ENCODE results near the gene LRP6. TPM values are rescaled to one million over a fixed set of nuclear protein-coding genes. Genes with fewer than 3 reads are reported as not detected.
"Not testable (repeated sequence)": the region's sequence is repeated elsewhere in the genome, so short reads cannot be mapped to it uniquely, and the experiment has no call there.

Gene LRP6
- total RNA-seq, 1 donor from 2014 or later = 1.4 TPM

DNA sequence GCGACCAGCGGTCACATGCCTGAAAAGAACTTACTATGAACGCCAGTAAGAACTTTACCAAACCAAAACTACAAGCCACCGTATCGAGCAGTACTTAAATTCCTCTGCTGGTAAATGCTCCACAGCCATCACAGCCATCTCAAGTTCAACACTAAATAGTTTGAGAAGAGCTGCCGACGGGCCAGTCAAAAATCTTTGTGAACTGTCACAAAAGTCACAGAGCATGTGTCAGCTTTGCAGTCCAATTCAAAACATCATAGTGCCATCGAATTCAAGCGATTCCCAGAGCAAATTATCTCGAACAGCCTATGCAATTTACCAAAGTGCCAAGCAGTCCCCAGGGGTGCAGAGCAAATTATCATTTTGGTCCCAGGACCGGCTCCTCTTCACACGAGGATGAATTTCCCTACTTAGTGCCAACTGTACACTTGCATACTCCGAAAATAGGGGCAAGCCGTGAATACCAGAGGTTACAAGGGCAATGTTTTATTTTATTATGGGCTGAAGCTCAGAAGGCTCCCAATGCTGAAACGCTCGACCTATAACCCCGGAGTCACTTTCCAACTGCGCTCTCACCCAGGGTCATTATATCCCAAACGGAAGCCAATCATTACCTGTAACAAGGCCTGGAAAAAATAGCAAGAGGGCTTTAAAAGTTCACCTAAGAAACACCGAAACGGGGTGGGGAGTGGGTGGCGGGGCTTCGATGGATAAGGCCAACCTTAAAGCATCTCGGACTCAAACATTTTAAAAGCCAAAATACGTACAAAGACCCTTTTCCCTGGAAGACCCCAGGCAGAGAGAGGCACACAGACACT, 1.1 kb downstream of the LRP6 start:
- H3K36me3 Mint-ChIP-seq (ENCODE audit: low read depth) = peaks cover 2% of the 10 kb centered on the region
- H3K27me3 Mint-ChIP-seq = peaks cover 37% of the 10 kb centered on the region
- H3K4me1 Mint-ChIP-seq = peaks cover 26% of the 10 kb centered on the region
- TF ChIP-seq, protein P1, sequence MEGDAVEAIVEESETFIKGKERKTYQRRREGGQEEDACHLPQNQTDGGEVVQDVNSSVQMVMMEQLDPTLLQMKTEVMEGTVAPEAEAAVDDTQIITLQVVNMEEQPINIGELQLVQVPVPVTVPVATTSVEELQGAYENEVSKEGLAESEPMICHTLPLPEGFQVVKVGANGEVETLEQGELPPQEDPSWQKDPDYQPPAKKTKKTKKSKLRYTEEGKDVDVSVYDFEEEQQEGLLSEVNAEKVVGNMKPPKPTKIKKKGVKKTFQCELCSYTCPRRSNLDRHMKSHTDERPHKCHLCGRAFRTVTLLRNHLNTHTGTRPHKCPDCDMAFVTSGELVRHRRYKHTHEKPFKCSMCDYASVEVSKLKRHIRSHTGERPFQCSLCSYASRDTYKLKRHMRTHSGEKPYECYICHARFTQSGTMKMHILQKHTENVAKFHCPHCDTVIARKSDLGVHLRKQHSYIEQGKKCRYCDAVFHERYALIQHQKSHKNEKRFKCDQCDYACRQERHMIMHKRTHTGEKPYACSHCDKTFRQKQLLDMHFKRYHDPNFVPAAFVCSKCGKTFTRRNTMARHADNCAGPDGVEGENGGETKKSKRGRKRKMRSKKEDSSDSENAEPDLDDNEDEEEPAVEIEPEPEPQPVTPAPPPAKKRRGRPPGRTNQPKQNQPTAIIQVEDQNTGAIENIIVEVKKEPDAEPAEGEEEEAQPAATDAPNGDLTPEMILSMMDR (IDR thresholded peaks at IDR 0.05) = no peak
- no peaks in the 10 kb centered on the region for H3K9me3 Mint-ChIP-seq
- intact Hi-C loops (cut with micrococcal nuclease) = no loop called here
- DNase-seq (no peak), ATAC-seq (ENCODE audit: low read depth) (no peak)
- peak overlapping the region; percentile 85 for H3K4me3 Mint-ChIP-seq
- H3K27ac Mint-ChIP-seq = no peak overlapping the region
- CTCF ChIA-PET = no interaction called here
- POLR2A ChIA-PET = no interaction called here

DNA sequence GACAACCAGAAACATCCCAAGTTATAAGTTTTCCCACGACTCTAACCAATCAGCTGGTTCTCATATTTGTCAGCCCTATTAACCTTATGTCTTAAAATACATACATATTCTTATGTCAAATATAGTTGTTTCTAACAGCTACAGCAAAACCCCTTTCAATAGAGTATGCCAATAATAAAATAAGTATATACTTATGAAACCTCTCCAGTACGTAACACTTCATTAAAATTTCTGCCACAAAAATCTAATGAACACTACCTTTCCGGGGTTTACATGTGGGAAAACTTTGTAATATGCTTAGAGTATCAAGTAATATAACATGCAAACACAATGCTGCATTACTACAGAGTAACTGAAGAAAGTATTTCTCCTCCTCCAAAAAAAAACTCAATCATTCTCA, 1.8 kb downstream of the LRP6 start:
- ChIA-PET CTCF (no interaction called here), POLR2A (no interaction called here)
- peaks cover 2% of the 10 kb centered on the region for H3K36me3 Mint-ChIP-seq (ENCODE audit: low read depth)
- peaks cover 26% of the 10 kb centered on the region for H3K4me1 Mint-ChIP-seq
- ATAC-seq (ENCODE audit: low read depth) (no peak), DNase-seq (no peak)
- peak overlapping the region; percentile 85 for H3K4me3 Mint-ChIP-seq
- intact Hi-C loops (cut with micrococcal nuclease) = no loop called here
- no peak overlapping the region for H3K27ac Mint-ChIP-seq
- TF ChIP-seq, protein P1 (IDR thresholded peaks at IDR 0.05) = no peak
- H3K27me3 Mint-ChIP-seq = peaks cover 37% of the 10 kb centered on the region
- no peaks in the 10 kb centered on the region for H3K9me3 Mint-ChIP-seq

DNA sequence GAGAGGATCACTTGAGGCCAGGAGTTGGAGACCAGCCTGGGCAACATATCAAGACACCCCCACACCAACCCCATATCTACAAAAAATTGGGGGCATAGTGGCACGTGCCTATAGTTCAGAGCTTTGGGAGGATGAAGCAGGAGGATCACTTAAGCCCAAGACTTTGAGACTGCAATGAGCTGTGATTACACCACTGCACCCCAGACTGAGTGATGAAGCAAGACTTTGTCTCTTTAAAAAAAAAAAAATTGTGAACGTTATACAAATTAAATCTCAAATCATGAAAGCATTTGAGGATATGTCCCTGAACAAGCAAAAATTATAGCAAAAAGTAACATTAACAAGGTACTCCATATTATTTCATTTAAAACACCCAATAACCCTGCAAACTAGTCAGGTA, 2.9 kb downstream of the LRP6 start:
- no peak overlapping the region for H3K4me3 Mint-ChIP-seq
- intact Hi-C loops (cut with micrococcal nuclease) = no loop called here
- H3K36me3 Mint-ChIP-seq (ENCODE audit: low read depth) = peaks cover 2% of the 10 kb centered on the region
- ChIA-PET POLR2A (no interaction called here), CTCF (interaction anchor here (0.6 kb wide), 1 partner anchor 212 kb away, joined by 4 read pairs; no protein-coding TSS in a partner anchor)
- no peaks in the 10 kb centered on the region for H3K9me3 Mint-ChIP-seq
- ATAC-seq (ENCODE audit: low read depth) = no peak
- DNase-seq = no peak
- H3K27me3 Mint-ChIP-seq = peaks cover 39% of the 10 kb centered on the region
- H3K27ac Mint-ChIP-seq = no peak overlapping the region
- peaks cover 26% of the 10 kb centered on the region for H3K4me1 Mint-ChIP-seq
- TF ChIP-seq, protein P1 (IDR thresholded peaks at IDR 0.05) = no peak

DNA sequence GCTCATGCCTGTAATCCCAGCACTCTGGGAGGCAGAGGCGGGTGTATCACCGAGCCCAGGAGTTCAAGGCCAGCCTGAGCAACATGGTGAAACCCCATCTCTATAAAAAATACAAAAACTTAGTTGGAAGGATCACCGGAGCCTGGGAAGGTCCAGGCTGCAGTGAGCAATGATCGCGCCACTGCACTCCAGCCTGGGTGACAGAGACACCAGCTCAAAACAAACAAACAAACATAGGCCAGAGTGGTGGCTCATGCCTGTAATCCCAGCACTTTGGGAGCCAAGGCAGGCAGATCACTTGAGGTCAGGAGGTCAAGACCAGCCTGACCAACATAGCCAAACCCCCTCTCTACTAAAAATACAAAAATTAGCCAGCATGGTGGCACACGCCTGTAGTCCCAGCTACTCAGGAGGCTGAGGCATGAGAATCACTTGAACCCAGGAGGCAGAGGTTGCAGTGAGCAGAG, 10.5 kb downstream of the LRP6 start:
- H3K4me3 Mint-ChIP-seq; POLR2A ChIA-PET; intact Hi-C loops (cut with micrococcal nuclease); H3K9me3 Mint-ChIP-seq; H3K36me3 Mint-ChIP-seq (ENCODE audit: low read depth); CTCF ChIA-PET; H3K27ac Mint-ChIP-seq; ATAC-seq (ENCODE audit: low read depth); H3K27me3 Mint-ChIP-seq; DNase-seq; H3K4me1 Mint-ChIP-seq: not testable (repeated sequence)

DNA sequence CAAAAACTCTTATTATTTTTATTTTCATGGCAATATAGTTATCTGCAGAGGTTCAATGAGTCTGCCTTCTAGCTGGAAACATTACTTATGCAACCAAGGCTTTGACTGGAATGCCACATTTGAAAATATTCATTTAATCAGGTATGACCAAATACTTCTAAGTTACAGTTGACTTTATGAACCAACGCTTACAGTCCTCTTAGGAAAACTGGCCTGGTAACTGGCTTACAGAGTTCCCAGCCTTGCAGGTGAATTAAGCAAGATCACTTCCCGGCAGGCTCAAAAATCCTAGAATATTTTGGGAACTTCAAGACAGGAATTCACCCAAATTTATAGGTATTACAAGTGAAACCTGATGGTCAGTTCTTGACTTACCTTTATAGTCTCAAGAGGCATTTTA, 12.3 kb downstream of the LRP6 start:
- Mint-ChIP-seq H3K4me1 (no peaks in the 10 kb centered on the region), H3K27ac (no peak overlapping the region), H3K27me3 (peaks cover 4% of the 10 kb centered on the region), H3K9me3 (no peaks in the 10 kb centered on the region), H3K4me3 (no peak overlapping the region), H3K36me3 (ENCODE audit: low read depth) (no peaks in the 10 kb centered on the region)
- intact Hi-C loops (cut with micrococcal nuclease) = no loop called here
- POLR2A ChIA-PET = no interaction called here
- no peak for DNase-seq
- CTCF ChIA-PET = no interaction called here
- TF ChIP-seq, protein P1 (IDR thresholded peaks at IDR 0.05) = no peak
- no peak for ATAC-seq (ENCODE audit: low read depth)

Measured in activated B cell treated with CpG ODN at 0.5 μM for 24 hours (primary cell).